GM12864 (cell line): ENCODE data around the gene MAGEC1.

Experiments used
- DNase-seq: peaks from one replicate; pipeline ENCODE4 v3.0.0-alpha.2; 2011; ENCODE audit warnings: low read depth
- H3K4me3 ChIP-seq: 2 replicates; pipeline ENCODE4 v1.5.1; 2011; ENCODE audit warnings: mild to moderate bottlenecking, low read depth, low read length, control low read depth
- TF ChIP-seq, protein P1 (sequence below): IDR thresholded peaks from 2 replicates; pipeline ENCODE4 v1.5.1; 2011; ENCODE audit warnings: low read depth, mild to moderate bottlenecking, moderate library complexity, low read length, control low read depth, inconsistent platforms; ENCODE audit errors: missing control alignments

The MAGEC1 gene

DNA sequence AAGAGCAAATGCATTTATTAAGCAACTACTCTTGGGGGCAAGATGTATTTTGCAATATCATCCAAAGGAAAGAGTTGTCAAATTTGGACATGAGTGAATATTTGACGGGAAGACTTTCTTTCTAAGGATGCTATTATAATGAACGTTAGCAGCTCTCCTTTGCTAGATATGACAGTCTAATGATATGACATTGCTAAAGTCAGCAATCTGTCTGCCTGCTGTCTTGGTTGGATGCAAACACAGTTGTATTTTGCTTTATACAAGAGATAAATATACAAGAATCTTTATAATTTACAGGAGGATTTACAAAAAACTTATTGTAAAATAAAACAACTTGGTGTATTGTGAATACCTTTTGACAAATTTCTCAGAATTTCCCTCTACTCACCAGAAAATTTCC lies 37.5 kb downstream of the MAGEC1 start:
- no peak overlapping the region for H3K4me3 ChIP-seq
- no peak for DNase-seq
- TF ChIP-seq, protein P1, sequence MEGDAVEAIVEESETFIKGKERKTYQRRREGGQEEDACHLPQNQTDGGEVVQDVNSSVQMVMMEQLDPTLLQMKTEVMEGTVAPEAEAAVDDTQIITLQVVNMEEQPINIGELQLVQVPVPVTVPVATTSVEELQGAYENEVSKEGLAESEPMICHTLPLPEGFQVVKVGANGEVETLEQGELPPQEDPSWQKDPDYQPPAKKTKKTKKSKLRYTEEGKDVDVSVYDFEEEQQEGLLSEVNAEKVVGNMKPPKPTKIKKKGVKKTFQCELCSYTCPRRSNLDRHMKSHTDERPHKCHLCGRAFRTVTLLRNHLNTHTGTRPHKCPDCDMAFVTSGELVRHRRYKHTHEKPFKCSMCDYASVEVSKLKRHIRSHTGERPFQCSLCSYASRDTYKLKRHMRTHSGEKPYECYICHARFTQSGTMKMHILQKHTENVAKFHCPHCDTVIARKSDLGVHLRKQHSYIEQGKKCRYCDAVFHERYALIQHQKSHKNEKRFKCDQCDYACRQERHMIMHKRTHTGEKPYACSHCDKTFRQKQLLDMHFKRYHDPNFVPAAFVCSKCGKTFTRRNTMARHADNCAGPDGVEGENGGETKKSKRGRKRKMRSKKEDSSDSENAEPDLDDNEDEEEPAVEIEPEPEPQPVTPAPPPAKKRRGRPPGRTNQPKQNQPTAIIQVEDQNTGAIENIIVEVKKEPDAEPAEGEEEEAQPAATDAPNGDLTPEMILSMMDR: no peak

DNA sequence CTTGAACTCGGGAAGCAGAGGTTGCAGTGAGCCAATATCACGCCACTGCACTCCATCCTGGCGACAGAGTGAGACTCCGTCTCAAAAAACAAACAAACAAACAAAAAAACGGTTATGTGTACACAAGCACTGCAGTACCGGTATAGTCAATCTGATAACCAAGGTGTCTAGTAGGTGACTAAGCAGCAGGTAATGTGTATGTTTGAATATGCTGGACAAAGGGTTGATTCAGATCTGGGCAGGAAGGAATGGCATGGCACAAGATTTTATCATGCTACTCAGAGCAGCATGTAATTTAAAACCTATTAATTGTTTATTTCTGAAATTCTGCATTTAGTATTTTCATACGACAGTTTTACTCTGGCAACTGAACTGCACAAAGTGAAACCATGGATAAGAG lies 41.7 kb downstream of the MAGEC1 start:
- TF ChIP-seq, protein P1: no peak
- DNase-seq: no peak
- H3K4me3 ChIP-seq: no peak overlapping the region

DNA sequence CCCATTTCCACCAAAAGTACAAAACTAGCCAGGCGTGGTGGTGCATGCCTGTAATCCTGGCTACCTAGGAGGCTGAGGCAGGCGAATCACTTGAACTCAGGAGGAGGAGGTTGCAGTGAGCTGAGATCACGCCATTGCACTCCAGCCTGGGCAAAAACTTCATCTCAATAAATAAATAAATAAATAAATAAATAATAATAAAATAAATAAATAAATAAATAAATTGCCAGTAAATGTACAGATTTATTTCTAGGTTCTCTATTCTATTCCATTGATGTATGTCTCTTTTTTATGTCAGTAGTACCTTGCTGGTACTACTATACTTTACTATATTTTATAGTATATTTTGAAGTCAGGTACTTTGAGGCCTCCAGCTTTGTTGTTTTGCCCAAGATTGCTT lies 43.7 kb downstream of the MAGEC1 start:
- TF ChIP-seq, protein P1: no peak
- no peak overlapping the region for H3K4me3 ChIP-seq
- no peak for DNase-seq

DNA sequence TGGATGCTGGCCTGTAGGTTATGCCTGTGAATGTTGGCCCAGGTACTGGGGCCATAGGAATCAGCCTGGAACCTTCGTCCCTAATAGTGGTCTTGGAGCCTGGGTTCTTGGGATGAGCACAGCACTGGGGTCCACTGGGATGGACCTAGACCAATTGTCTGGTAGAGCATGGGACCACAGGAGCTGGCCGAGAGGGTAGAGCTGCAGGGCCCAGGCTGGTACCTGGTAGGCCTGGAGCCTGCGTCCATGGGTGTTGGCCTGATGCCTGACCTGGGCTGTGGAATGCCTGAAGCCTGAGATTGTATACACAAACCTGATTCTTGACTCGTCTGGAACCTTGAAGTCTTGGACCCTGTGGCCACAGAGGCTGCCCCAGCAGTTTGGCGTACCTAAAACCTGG lies 48.9 kb downstream of the MAGEC1 start:
- no peak overlapping the region for H3K4me3 ChIP-seq
- TF ChIP-seq, protein P1: no peak
- DNase-seq: no peak

DNA sequence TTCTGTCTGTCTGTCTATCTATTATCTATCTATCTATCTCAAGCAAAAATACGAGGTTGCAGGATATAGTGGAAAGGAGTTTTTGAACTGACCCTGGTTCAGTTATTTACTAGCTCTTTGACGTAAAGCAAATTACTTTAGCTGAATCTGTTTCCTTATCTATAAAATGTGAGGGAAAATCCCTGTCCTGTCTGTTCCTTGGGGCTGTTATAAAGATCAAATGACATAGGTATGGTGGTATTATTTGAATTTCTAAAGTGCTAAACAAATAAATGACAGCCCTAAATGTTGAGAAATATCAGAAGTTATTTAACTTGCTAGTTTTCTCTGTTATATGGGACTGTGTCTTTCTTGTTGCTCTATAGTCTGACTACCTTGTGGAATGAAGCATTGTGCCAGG lies 55.0 kb downstream of the MAGEC1 start:
- TF ChIP-seq, protein P1: no peak
- H3K4me3 ChIP-seq: no peak overlapping the region
- DNase-seq: no peak
